HG03280 (cell line): ENCODE data around the gene MBTD1.
"Not testable (repeated sequence)": the region's sequence is repeated elsewhere in the genome, so short reads cannot be mapped to it uniquely, and the experiment has no call there.

Experiments used
- ATAC-seq: cut with Tn5 transposase; IDR thresholded peaks from one replicate; pipeline ENCODE4 v1.9.1; 2021; ENCODE audit warnings: mild to moderate bottlenecking, moderate library complexity; ENCODE audit not compliant: unreplicated experiment

Gene MBTD1

GRCh38 chr17:51259564-51260236 lies at the start of gene MBTD1:
TSS of gene MBTD1 (minus strand) at chr17:51260049. CDS start at chr17:51225161, 34,888 bp downstream.
- peak; percentile 74 for ATAC-seq

DNA sequence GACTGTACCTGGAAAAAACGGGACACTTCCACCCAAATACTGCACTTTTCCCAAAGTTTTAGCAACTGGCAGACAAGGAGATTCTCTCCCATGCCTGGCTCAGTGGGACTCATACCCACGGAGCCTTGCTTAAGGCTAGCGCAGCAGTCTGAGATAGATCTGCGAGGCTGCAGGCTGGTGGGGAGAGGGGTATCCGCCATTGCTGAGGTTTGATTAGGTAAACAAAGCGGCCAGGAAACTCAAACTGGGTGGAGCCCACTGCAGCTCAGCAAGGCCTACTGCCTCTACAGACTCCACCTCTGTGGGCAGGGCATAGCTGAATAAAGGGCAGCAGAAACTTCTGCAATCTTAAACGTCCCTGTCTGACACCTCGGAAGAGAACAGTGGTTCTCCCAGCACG lies 45.3 kb upstream of the MBTD1 start:
- no peak for ATAC-seq

DNA sequence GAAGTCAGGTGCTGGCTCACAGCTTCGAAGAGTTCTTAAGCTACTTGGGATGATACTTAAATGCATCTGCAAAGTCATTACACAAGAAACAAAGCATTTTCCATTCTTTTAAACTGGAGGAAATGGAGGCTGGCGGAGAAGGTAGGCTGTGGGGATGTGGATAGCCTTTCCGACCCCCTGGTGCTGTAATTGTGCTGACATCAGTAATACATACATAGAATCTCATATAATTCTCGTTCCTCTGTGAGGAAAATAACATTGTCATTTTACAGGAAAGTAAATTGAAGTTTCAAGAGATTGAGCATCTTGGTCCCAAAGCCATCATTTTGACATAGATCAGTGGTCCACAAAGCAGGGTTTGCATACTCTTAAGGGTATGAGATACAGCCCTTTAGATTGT lies 40.0 kb upstream of the MBTD1 start:
- ATAC-seq: no peak

- no peak for ATAC-seq
These were observed 38.9 kb upstream of the MBTD1 start for GRCh38 chr17:51298508-51299371.

DNA sequence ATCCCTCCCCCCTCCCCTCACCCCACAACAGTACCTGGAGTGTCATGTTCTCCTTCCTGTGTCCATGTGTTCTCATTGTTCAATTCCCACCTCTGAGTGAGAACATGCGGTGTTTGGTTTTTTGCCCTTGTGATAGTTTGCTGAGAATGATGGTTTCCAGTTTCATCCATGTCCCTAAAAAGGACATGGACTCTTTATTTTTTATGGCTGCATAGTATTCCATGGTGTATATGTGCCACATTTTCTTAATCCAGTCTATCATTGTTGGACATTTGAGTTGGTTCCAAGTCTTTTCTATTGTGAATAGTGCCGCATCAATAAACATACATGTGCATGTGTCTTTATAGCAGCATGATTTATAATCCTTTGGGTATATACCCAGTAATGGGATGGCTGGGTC lies 34.5 kb upstream of the MBTD1 start:
- ATAC-seq: not testable (repeated sequence)

DNA sequence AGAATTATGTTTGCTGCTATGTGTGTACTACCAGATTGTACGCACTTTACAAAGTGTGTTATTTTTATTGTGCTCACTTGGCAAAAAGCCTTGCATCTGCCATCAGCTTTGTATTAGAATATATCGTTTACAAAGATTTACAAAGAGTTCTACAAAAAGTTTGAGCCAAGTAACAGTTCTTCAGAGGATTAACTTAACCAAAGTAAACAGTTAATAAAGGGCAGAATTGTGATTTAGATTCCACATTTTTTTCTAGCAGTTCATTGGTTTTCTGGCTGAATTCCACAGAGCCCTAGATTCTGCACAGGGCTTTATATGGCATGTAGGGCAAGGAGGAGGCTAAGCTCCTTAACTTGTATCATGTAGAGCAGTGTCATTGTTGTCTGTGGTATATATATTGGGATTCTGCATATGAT lies 29.9 kb upstream of the MBTD1 start:
- no peak for ATAC-seq

GRCh38 chr17:51287412-51287811 lies 27.6 kb upstream of the MBTD1 start:
- ATAC-seq: no peak

- no peak for ATAC-seq
These were observed 19.3 kb upstream of the MBTD1 start for GRCh38 chr17:51279183-51279582.

DNA sequence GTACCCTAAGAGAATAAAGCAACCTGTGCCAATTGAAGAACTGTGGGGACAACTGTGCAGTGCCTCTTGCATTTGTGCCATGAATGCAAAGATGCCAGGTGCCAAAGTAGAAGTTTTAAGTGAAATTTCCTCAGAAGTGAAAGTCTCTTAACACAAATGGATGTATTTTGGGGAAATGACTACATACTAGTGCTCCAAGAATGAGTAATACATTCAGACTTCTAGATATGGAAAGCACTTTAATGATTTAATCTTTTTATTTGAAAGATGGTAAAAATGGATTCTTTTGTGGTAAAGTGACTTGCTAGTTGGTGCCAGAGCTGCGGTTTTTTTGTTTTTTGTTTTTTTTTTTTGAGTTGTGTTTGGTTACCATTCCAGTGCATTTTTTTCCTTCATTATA lies 15.5 kb upstream of the MBTD1 start:
- no peak for ATAC-seq

DNA sequence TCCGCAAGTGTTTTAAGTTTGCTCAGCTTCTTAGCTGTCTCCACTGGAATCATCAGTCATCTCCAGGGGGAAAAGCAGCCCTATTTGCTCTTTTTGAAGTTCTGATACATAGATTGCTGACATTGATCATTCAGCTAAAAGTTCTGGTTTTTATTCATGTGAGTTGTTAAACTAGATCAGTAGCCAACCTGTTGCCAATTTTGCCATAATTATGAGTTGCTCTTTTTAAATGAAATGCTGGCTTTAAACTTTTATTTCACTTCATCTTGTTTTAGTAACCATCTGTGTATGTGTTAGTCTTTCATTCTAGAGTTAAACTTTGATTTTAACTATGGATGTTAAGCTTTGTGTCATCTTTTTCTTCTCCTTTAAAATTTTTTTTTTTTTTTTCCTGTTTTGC lies 13.0 kb upstream of the MBTD1 start:
- ATAC-seq: no peak

- no peak for ATAC-seq
These were observed 10.8 kb upstream of the MBTD1 start for GRCh38 chr17:51270636-51271035.

GRCh38 chr17:51269991-51270390 lies 10.1 kb upstream of the MBTD1 start:
- no peak for ATAC-seq

DNA sequence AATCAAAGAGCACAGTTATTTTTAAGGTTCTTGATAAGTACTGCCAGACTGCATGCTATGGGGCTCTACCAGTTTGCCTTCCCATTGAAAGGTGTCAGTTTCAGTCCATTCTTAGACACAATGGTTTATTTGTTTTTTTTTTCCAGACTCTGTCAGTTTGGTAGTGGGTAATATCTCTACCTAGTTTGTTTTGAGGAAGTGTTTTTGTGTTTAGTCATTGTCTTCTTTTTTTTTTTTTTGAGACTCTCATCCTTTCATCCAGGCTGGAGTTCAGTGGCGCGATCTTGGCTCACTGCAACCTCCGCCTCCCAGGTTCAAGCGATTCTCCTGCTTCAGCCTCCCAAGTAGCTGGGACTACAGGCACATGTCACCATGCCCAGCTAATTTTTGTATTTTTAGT lies 4.6 kb upstream of the MBTD1 start:
- not testable (repeated sequence) for ATAC-seq

GRCh38 chr17:51263006-51263405 lies 3.2 kb upstream of the MBTD1 start:
- ATAC-seq: no peak

DNA sequence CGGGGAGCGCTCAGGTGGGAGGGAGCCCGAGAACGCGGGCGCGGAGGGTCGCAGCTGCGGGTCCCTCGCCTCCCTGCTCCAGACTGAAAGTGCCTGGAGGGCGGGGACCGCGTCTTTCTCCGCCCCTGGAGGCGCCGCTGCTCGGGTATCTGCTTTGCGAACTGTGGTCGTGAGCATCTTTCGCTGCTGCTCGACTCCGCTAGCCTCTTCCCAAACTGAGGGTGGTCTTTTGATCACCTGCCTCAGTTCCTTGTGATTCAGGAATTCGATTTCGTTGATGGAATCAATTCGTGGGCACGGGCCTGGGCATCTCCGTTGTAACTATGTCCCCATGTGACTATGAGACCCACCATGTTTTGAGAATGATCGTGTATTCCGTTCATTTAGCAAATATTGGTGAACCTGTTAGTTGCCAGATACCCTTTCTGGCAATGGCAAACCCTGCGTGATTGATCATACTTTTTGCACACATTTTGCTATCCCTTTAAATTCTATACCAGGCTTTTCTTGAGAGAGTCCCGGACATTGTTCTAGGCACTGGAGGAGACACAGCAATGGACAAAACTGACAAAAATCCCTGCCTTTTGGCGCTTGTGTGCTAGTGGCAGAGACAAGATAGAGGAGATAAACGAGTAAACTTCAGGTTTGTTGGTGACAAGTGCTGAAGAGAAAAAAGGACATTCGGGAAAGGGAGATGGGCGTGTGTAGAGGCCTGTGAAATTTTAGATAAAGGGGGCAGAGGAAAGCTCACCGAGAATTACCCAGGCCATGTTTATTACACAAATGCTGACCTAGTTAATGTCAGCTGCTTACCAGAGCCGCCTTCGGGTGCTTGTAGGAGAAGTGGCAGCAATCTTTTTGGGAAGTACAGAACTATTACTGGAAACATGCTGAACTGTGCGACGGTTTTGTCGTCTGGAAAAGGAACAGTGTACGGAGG lies 1.4 kb upstream of the MBTD1 start:
- ATAC-seq: no peak

- peak; percentile 82 for ATAC-seq
These were observed 581 bp upstream of the MBTD1 start, which contains the start of gene UTP18 for GRCh38 chr17:51260237-51261023. TSS of gene UTP18 (plus strand) at chr17:51260546. CDS start at chr17:51260585, 39 bp downstream.

DNA sequence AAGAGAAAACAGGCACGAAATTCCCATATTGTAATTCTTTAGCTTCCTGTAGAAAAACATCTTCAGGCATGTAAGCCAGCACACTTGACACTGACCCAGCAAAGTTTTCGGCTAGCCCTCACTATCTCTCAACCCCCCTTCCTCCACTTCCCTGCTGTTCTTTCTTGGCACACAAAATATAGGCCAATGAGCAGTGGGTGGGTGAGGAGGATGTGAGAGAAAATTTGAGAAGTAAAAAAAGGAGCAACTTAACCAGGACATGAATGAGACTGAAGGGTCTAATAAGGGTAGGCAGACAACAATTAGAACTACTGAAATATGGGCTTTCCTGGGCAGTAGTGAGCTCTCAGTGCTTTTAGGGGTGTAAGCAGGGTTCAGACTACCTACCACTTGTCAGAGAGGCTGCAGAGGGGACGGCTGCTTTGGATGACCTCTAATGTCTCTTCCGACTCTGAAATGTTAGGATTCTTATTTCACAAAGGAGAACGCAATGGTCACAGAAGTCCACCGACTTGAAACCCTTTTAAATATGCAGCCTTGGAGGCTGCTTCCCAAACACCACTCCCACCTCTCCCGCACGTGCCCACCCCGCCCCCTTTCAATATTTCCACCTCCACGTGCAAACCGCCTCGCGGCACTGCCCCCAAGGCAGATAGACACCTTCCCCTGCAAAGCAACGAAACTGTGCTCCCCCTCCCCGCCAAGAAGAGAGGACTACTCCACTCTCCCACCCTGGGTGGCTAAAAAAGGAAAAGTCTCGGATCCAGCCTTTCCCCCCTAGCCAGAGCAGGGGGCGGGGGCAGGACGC lies 889 bp downstream of the MBTD1 start:
- ATAC-seq: no peak

DNA sequence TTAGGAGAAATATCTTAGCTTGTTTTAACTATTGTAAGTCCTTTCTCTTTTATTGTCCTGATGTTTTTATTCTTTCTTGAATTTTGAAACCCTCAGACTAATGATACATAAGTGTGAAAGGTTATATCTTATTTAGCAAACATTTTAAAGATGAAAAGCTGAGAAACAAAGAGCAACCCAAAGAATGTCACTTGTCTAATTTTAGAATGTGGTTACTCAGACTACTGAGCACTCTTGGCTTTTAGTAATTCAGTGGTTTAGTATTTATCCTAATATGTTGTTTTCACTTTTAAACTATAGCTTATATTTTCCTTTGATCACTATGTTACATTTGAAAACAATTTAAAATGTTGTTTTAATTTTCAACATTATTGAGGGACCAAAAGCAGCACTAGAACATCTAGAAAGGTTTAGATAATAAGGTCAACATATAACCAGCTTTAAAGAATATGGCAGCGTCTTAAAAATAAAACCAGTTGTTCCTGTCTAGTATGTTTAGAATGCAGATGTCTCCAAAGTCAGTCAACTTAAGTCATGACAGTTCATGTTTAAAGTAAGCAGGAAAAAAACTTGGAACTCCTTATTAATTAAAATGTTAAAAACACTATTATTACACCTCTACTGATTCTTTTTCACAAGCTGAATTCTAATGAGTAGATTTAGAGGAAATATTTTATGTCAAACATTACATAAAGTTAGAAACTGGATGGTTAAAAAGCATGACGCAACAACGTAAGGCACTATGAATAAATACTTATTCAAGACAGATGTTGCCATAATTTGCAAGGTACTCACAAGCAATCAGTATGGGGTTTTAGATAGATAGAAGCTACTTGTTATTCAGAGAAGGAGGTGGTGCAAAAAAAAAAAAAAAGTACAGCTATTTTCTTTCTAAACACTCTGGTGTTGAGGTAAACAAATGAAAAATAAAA lies 2.4 kb downstream of the MBTD1 start:
- ATAC-seq: no peak
